Ishikawa (cell line): ENCODE data around the gene LRBA.

Experiments
- CEBPB ChIP-seq: IDR thresholded peaks from 2 replicates; pipeline ENCODE4 v1.6.1; 2012
- CREB1 ChIP-seq: IDR thresholded peaks from 2 replicates; pipeline ENCODE4 v1.6.1; 2012; ENCODE audit warnings: low read depth
- EGR1 ChIP-seq: IDR thresholded peaks from 2 replicates; pipeline ENCODE4 v1.6.1; 2012
- EP300 ChIP-seq: IDR thresholded peaks from 2 replicates; pipeline ENCODE4 v1.6.1; 2012; ENCODE audit warnings: borderline replicate concordance
- FOXM1 ChIP-seq: IDR thresholded peaks from 2 replicates; pipeline ENCODE4 v1.6.1; 2012; ENCODE audit warnings: low read depth, borderline replicate concordance
- MAX ChIP-seq: IDR thresholded peaks from 2 replicates; pipeline ENCODE4 v1.6.1; 2012
- NFIC ChIP-seq: IDR thresholded peaks from 2 replicates; pipeline ENCODE4 v1.6.1; 2012
- RAD21 ChIP-seq: IDR thresholded peaks from 2 replicates; pipeline ENCODE4 v1.6.1; 2012; ENCODE audit warnings: low read depth
- REST ChIP-seq: IDR thresholded peaks from 2 replicates; pipeline ENCODE4 v1.6.1; 2012; ENCODE audit warnings: low read depth, mild to moderate bottlenecking
- TAF1 ChIP-seq: IDR thresholded peaks from 2 replicates; pipeline ENCODE4 v1.6.1; 2012; ENCODE audit warnings: low read depth, mild to moderate bottlenecking
- TCF12 ChIP-seq: IDR thresholded peaks from 2 replicates; pipeline ENCODE4 v1.6.1; 2012; ENCODE audit warnings: low read depth
- TEAD4 ChIP-seq: IDR thresholded peaks from 2 replicates; pipeline ENCODE4 v1.6.1; 2012
- YY1 ChIP-seq: IDR thresholded peaks from 2 replicates; pipeline ENCODE4 v1.6.1; 2012; ENCODE audit warnings: low read depth
- ZBTB7A ChIP-seq: IDR thresholded peaks from 2 replicates; pipeline ENCODE4 v1.6.1; 2012; ENCODE audit warnings: low read depth

GRCh38 chr4:150547154-150547838, 467.8 kb downstream of the LRBA start:
- TF ChIP-seq TAF1 (no peak), RAD21 (no peak), EP300 (no peak), MAX (no peak), FOXM1 (no peak), YY1 (no peak), REST (no peak), CREB1 (no peak), CEBPB (no peak), TCF12 (no peak), TEAD4 (no peak), NFIC (no peak), EGR1 (no peak), ZBTB7A (no peak)
